ENCODE data around the gene TNNT3.
A peak's percentile ranks its signal among the peaks of the same experiment; 100 is the strongest.

TNNT3 gene

GRCh38 chr11:1935156-1936071, 15.9 kb downstream of the TNNT3 start:
- DNase-seq, result no peak

GRCh38 chr11:1936072-1936780, 16.7 kb downstream of the TNNT3 start:
- DNase-seq, result no peak

- no peak for DNase-seq
Observed at GRCh38 chr11:1936781-1937615, 17.5 kb downstream of the TNNT3 start.

- no peak for DNase-seq
Observed at GRCh38 chr11:1937616-1938342, 18.3 kb downstream of the TNNT3 start.

- DNase-seq, result no peak
Observed at GRCh38 chr11:1938343-1939005, 19.0 kb downstream of the TNNT3 start.

- peak; percentile 38 for DNase-seq
Observed at GRCh38 chr11:1939006-1939625, 19.6 kb downstream of the TNNT3 start.

GRCh38 chr11:1939788-1940187, 20.3 kb downstream of the TNNT3 start:
- peak; percentile 10 for DNase-seq

- no peak for DNase-seq
Observed at GRCh38 chr11:1942558-1943260, 23.2 kb downstream of the TNNT3 start.

GRCh38 chr11:1943576-1943975, 24.1 kb downstream of the TNNT3 start:
- DNase-seq, result no peak

- peak; percentile 47 for DNase-seq
Observed at GRCh38 chr11:1943977-1944376, 24.5 kb downstream of the TNNT3 start.

- no peak for DNase-seq
Observed at GRCh38 chr11:1946812-1947484, 27.4 kb downstream of the TNNT3 start, which contains the start of gene MRPL23. TSS of gene MRPL23 (plus strand) at chr11:1947332. CDS start at chr11:1947363, 31 bp downstream.

GRCh38 chr11:1947592-1948237, 28.2 kb downstream of the TNNT3 start:
- DNase-seq, result no peak

- no peak for DNase-seq
Observed at GRCh38 chr11:1948389-1948788, 28.9 kb downstream of the TNNT3 start.

- no peak for DNase-seq
Observed at GRCh38 chr11:1949302-1949701, 29.8 kb downstream of the TNNT3 start.

- DNase-seq, result no peak
Observed at GRCh38 chr11:1949922-1950321, 30.4 kb downstream of the TNNT3 start.

GRCh38 chr11:1952806-1953482, 33.4 kb downstream of the TNNT3 start:
- no peak for DNase-seq

- no peak for DNase-seq
Observed at GRCh38 chr11:1953489-1954266, 34.2 kb downstream of the TNNT3 start.

- DNase-seq, result no peak
Observed at GRCh38 chr11:1958367-1958766, 38.9 kb downstream of the TNNT3 start.
